ENCODE results near the gene AGAP5. TPM values are rescaled to one million over a fixed set of nuclear protein-coding genes. Genes with fewer than 3 reads are reported as not detected.
"Not testable (repeated sequence)": the region's sequence is repeated elsewhere in the genome, so short reads cannot be mapped to it uniquely, and the experiment has no call there.

The AGAP5 gene
- total and polyA plus RNA-seq, 2 of the 4 experiments (the other 2 are of a cell fraction), result 1.8 to 4.1 TPM

DNA sequence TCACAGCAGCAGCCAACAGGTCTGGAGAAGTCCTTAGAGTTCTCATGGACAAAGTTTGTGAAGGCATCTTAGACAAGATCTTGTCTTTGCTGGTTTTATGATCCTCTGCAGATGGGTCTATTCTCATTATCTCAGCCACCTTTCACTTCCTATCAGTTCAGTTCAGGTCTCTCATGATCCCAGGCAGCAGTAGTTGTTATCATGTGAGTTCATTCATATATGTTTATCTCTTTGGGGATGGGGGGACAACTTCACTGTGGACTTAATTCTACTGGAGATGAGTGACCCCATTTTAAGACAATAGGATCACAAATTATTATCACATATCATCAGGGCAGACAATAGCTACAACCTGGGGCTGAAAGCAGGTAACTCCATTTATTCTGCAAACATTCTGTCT lies 6.0 kb upstream of the AGAP5 start:
- in situ Hi-C loops (cut with MboI; ENCODE audit: low sequenced_read_pairs); POLR2A ChIA-PET (ENCODE audit: unreplicated experiment); dilution Hi-C loops (cut with HindIII; ENCODE audit: low sequenced_read_pairs, unreplicated experiment); H3K27me3 ChIP-seq (ENCODE audit: control insufficient read depth, insufficient read depth, low read length); H3K9me1 ChIP-seq (ENCODE audit: insufficient read depth, low read length); intact Hi-C loops (cut with micrococcal nuclease); H2BK20ac ChIP-seq (ENCODE audit: low read depth, low read length); H4K20me1 ChIP-seq (ENCODE audit: insufficient read depth, low read length); CTCF ChIA-PET; H4K8ac ChIP-seq (ENCODE audit: low read depth in 2 of 2, low read length in 2 of 2); H3K9me3 ChIP-seq (ENCODE audit: control insufficient read depth, insufficient read depth, low read length); H2AFZ ChIP-seq (replicated peaks; ENCODE audit: low read length, poor library complexity); H3K4ac ChIP-seq (ENCODE audit: low read depth, low read length); H3K79me1 ChIP-seq (ENCODE audit: low read depth in 1 of 2, low read length in 2 of 2); H3K9ac ChIP-seq (ENCODE audit: low read depth, low read length); BruUV-seq (replicated peaks); ATAC-seq (ENCODE audit: low read depth); H3K27ac ChIP-seq (ENCODE audit: insufficient read depth, low read length); H4K5ac ChIP-seq (ENCODE audit: low read depth, low read length); H3K36me3 ChIP-seq (ENCODE audit: control insufficient read depth, insufficient read depth, low read length); H3K18ac ChIP-seq (ENCODE audit: low read depth, low read length); H2BK120ac ChIP-seq (ENCODE audit: low read depth, low read length); DNase-seq; H2BK15ac ChIP-seq (ENCODE audit: low read depth, low read length); H3K4me2 ChIP-seq (ENCODE audit: low read depth, low read length); H3K56ac ChIP-seq (ENCODE audit: extremely low read depth, insufficient read depth, low read length); H2AK9ac ChIP-seq (replicated peaks; ENCODE audit: low read depth, low read length, poor library complexity); H2BK5ac ChIP-seq (ENCODE audit: low read depth, low read length, poor library complexity, severe bottlenecking); H4K91ac ChIP-seq (ENCODE audit: insufficient read depth, low read depth, low read length); H3K14ac ChIP-seq (replicated peaks; ENCODE audit: low read depth, low read length); H3K23ac ChIP-seq (ENCODE audit: low read depth, low read length); H3K4me3 ChIP-seq (ENCODE audit: insufficient read depth, low read depth, low read length); H2AK5ac ChIP-seq (ENCODE audit: low read depth, low read length): not testable (repeated sequence)
- peaks cover 12% of the 10 kb centered on the region for H3K4me1 ChIP-seq (ENCODE audit: control insufficient read depth, insufficient read depth, low read length)

DNA sequence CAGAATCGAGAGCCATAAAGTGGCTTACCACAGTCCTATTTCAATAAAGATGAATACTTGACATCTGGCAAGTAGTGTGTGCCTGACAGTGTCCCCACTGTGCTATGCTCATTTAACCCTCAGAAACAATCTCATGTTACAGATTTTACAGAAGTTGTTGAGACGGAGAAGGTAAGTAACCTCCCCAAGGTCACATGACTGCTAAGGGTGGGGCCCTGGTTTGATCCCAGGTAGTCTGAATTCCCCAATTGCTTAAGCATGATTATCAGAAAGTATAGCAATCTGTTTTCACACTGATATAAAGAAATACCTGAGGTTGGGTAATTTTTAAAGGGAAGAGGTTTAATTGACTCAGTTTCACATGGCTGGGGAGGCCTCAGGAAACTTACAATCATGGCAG lies 910 bp upstream of the AGAP5 start:
- H2BK15ac ChIP-seq (ENCODE audit: low read depth, low read length); H3K14ac ChIP-seq (replicated peaks; ENCODE audit: low read depth, low read length); H4K91ac ChIP-seq (ENCODE audit: insufficient read depth, low read depth, low read length); H2AK9ac ChIP-seq (replicated peaks; ENCODE audit: low read depth, low read length, poor library complexity); dilution Hi-C loops (cut with HindIII; ENCODE audit: low sequenced_read_pairs, unreplicated experiment); ATAC-seq (ENCODE audit: low read depth); H3K4me1 ChIP-seq (ENCODE audit: control insufficient read depth, insufficient read depth, low read length); H4K20me1 ChIP-seq (ENCODE audit: insufficient read depth, low read length); H4K5ac ChIP-seq (ENCODE audit: low read depth, low read length); H2BK120ac ChIP-seq (ENCODE audit: low read depth, low read length); CTCF ChIA-PET; H3K9me3 ChIP-seq (ENCODE audit: control insufficient read depth, insufficient read depth, low read length); H2BK5ac ChIP-seq (ENCODE audit: low read depth, low read length, poor library complexity, severe bottlenecking); H2BK20ac ChIP-seq (ENCODE audit: low read depth, low read length); H3K9ac ChIP-seq (ENCODE audit: low read depth, low read length); H4K8ac ChIP-seq (ENCODE audit: low read depth in 2 of 2, low read length in 2 of 2); H3K27me3 ChIP-seq (ENCODE audit: control insufficient read depth, insufficient read depth, low read length); H3K23ac ChIP-seq (ENCODE audit: low read depth, low read length); H3K36me3 ChIP-seq (ENCODE audit: control insufficient read depth, insufficient read depth, low read length); H3K56ac ChIP-seq (ENCODE audit: extremely low read depth, insufficient read depth, low read length); H3K4ac ChIP-seq (ENCODE audit: low read depth, low read length); H3K4me3 ChIP-seq (ENCODE audit: insufficient read depth, low read depth, low read length); BruUV-seq (replicated peaks); DNase-seq; POLR2A ChIA-PET (ENCODE audit: unreplicated experiment); H3K27ac ChIP-seq (ENCODE audit: insufficient read depth, low read length); H3K4me2 ChIP-seq (ENCODE audit: low read depth, low read length); H2AK5ac ChIP-seq (ENCODE audit: low read depth, low read length); intact Hi-C loops (cut with micrococcal nuclease); in situ Hi-C loops (cut with MboI; ENCODE audit: low sequenced_read_pairs); H2AFZ ChIP-seq (replicated peaks; ENCODE audit: low read length, poor library complexity); H3K18ac ChIP-seq (ENCODE audit: low read depth, low read length); H3K79me1 ChIP-seq (ENCODE audit: low read depth in 1 of 2, low read length in 2 of 2); H3K9me1 ChIP-seq (ENCODE audit: insufficient read depth, low read length): not testable (repeated sequence)
- WGBS, 2 experiments (ENCODE audit: extremely low coverage in 2 of 2, insufficient read length in 1 of 2), result no CpG with 5 or more reads among the region's 2 CpGs
